Vagina (tissue), 2 donors: Measurements from ENCODE around the gene ADGRL3.

Experiments
- CTCF ChIP-seq, 3 experiments: fragments of 450-650 bp in 2 of 3; fragments of 200-600 bp in 1 of 3; sonication (generic) in 1 of 3; IDR thresholded peaks; one replicate each; pipeline ENCODE4 v1.5.1; 2017 to 2019; ENCODE audit warnings: antibody characterized with exemption in 3 of 3, mild to moderate bottlenecking in 2 of 3, moderate library complexity in 2 of 3
- POLR2A ChIP-seq, 2 donors: fragments of 450-650 bp; IDR thresholded peaks; one replicate each; pipeline ENCODE4 v1.6.1; 2017; ENCODE audit warnings: antibody characterized with exemption in 2 of 2, mild to moderate bottlenecking in 2 of 2, moderate library complexity in 2 of 2
- POLR2AphosphoS5 ChIP-seq, 2 donors: sonication (generic); formaldehyde crosslinking; IDR thresholded peaks; one replicate each; pipeline ENCODE4 v1.9.0; 2017; ENCODE audit warnings: antibody characterized with exemption in 2 of 2, mild to moderate bottlenecking in 2 of 2, low read depth in 1 of 2; ENCODE audit not compliant: insufficient read depth in 1 of 2

- TF ChIP-seq CTCF (IDR thresholded peaks at IDR 0.05), result no peak
- TF ChIP-seq POLR2A (IDR thresholded peaks at IDR 0.05), result no peak
- no peak for TF ChIP-seq POLR2AphosphoS5 (IDR thresholded peaks at IDR 0.05; ENCODE audit: insufficient read depth in 1 of 2, low read depth in 1 of 2)
Measured at GRCh38 chr4:61299316-61299715, 99.2 kb downstream of the ADGRL3 start.
